Measurements from ENCODE around the gene INPP5A.
"Not testable (repeated sequence)": the region's sequence is repeated elsewhere in the genome, so short reads cannot be mapped to it uniquely, and the experiment has no call there.

INPP5A gene

GRCh38 chr10:132732518-132732917 lies 194.9 kb downstream of the INPP5A start:
- DNase-seq, result no peak

GRCh38 chr10:132733926-132734325 lies 196.3 kb downstream of the INPP5A start:
- no peak for DNase-seq

GRCh38 chr10:132735341-132735775 lies 197.8 kb downstream of the INPP5A start:
- no peak for DNase-seq

GRCh38 chr10:132735923-132736391 lies 198.4 kb downstream of the INPP5A start:
- DNase-seq, result no peak

GRCh38 chr10:132737390-132738048 lies 199.9 kb downstream of the INPP5A start:
- DNase-seq, result no peak

GRCh38 chr10:132738454-132739224 lies 201.1 kb downstream of the INPP5A start:
- no peak for DNase-seq

- no peak for DNase-seq
Measured at GRCh38 chr10:132739225-132739613, 201.6 kb downstream of the INPP5A start.

GRCh38 chr10:132740588-132740987 lies 203.0 kb downstream of the INPP5A start:
- no peak for DNase-seq

- no peak for DNase-seq
Measured at GRCh38 chr10:132742167-132742836, 204.7 kb downstream of the INPP5A start.

GRCh38 chr10:132742837-132743194 lies 205.2 kb downstream of the INPP5A start:
- no peak for DNase-seq

GRCh38 chr10:132743196-132743924 lies 205.8 kb downstream of the INPP5A start:
- DNase-seq, result not testable (repeated sequence)

GRCh38 chr10:132743925-132744490 lies 206.4 kb downstream of the INPP5A start:
- DNase-seq, result no peak

GRCh38 chr10:132744839-132745238 lies 207.3 kb downstream of the INPP5A start:
- no peak for DNase-seq

- no peak for DNase-seq
Measured at GRCh38 chr10:132745511-132745910, 207.9 kb downstream of the INPP5A start.

GRCh38 chr10:132745971-132746370 lies 208.4 kb downstream of the INPP5A start:
- no peak for DNase-seq

GRCh38 chr10:132746386-132746785 lies 208.8 kb downstream of the INPP5A start:
- DNase-seq, result no peak

GRCh38 chr10:132746801-132747625 lies 209.4 kb downstream of the INPP5A start:
- no peak for DNase-seq

GRCh38 chr10:132748135-132748534 lies 210.5 kb downstream of the INPP5A start:
- no peak for DNase-seq

- DNase-seq, result no peak
Measured at GRCh38 chr10:132748545-132749370, 211.2 kb downstream of the INPP5A start.

- no peak for DNase-seq
Measured at GRCh38 chr10:132749371-132749795, 211.8 kb downstream of the INPP5A start.

- DNase-seq, result no peak
Measured at GRCh38 chr10:132750936-132751335, 213.3 kb downstream of the INPP5A start.
